ENCODE measurements around the gene CUX1. TPM values are rescaled to one million over a fixed set of nuclear protein-coding genes. Genes with fewer than 3 reads are reported as not detected.
"Not testable (repeated sequence)": the region's sequence is repeated elsewhere in the genome, so short reads cannot be mapped to it uniquely, and the experiment has no call there.

The CUX1 gene
- total RNA-seq, 1 donor, result 41.1 TPM

DNA sequence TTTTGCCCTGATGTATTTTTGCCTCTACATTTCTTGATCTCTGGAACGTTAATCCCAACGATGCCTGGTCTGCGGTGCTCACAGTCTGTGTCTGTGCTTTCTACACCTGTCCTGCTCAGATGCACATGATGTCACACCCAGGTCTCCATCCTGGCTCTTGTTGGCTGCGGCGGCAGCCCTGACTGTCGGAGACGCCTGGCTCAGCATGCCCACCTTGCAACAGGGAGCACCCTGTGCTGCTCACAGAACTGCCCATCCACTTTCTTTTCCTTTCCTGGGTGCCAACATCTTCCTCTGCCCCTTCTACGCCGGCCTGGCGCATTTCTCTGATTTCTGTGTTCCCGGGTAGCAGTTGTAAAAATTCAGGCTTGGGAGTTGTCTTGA lies 106.2 kb downstream of the CUX1 start:
- Histone ChIP-seq H3K4me3 (ENCODE audit: low read length) (no peak overlapping the region), H3K27me3 (ENCODE audit: insufficient read depth, low read length) (no peaks in the 10 kb centered on the region), H3K9me3 (ENCODE audit: low read depth, low read length) (no peaks in the 10 kb centered on the region), H3K4me1 (ENCODE audit: insufficient read depth, low read length) (no peaks in the 10 kb centered on the region)

DNA sequence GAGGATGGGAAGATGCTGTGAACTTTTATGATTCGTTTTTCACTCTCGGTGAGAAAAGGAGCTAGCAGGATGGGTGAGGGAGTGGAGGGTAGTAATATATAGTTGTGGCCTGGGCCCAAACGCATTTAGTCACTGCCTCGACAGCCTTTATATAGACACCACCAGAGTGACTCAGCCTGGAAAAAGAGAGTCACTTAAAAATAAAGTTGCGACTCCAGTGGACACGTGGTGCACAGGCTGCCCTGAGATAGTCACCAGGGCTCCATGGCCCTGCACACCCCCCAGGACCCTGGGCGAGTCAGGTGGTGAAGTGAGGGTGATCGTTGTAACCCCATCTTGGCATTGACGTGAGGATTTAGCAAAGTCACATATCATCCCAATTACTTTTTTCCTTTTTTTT lies 106.7 kb downstream of the CUX1 start:
- H3K9me3 ChIP-seq (ENCODE audit: low read depth, low read length), result no peaks in the 10 kb centered on the region
- H3K27me3 ChIP-seq (ENCODE audit: insufficient read depth, low read length), result no peaks in the 10 kb centered on the region
- no peaks in the 10 kb centered on the region for H3K4me1 ChIP-seq (ENCODE audit: insufficient read depth, low read length)
- no peak overlapping the region for H3K4me3 ChIP-seq (ENCODE audit: low read length)

DNA sequence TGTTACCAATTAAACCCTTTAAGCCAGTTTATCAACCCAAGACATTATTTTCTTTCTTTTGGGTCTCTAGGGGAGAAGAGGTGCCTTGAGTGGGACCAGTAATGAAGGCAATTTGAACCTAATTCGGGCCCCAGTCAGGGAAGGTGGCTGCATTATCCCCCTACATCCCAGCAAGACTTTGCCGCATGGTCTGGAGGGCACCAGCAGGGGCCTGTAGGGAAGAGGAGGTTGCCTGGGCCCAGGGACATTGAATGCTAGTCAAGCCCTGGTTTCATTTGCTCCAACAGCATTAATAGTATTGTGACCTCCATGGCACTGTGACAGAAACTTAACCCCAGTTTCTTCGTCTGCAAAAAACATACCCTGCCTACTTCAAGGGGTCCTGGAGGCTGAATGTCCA lies 108.8 kb downstream of the CUX1 start:
- H3K4me3 ChIP-seq (ENCODE audit: low read length), result no peak overlapping the region

DNA sequence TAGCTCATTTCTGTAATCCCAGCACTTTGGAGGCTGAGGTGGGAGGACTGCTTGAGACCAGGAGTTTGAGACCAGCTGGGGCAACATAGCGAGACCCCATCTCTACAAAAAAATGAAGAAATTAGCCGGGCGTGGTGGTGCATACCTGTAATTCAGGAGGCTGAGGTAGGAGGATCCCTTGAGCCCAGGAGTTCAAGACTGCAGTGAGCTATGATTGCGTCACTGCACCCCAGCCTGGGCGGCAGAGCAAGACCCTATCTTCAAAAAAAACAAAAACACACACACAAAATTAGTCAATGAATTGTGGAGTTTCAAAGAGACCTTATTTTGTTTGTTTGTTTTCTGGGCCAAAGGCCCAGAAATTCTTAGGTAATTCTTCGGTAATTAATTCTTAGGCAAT lies 110.0 kb downstream of the CUX1 start:
- Histone ChIP-seq H3K27me3 (ENCODE audit: insufficient read depth, low read length) (no peaks in the 10 kb centered on the region), H3K4me3 (ENCODE audit: low read length) (no peak overlapping the region), H3K4me1 (ENCODE audit: insufficient read depth, low read length) (no peaks in the 10 kb centered on the region), H3K9me3 (ENCODE audit: low read depth, low read length) (no peaks in the 10 kb centered on the region)

More for the DNA sequence above, 108.8 kb downstream of the CUX1 start:
- no peaks in the 10 kb centered on the region for H3K4me1 ChIP-seq (ENCODE audit: insufficient read depth, low read length)
- H3K27me3 ChIP-seq (ENCODE audit: insufficient read depth, low read length), result no peaks in the 10 kb centered on the region
- H3K9me3 ChIP-seq (ENCODE audit: low read depth, low read length), result no peaks in the 10 kb centered on the region

DNA sequence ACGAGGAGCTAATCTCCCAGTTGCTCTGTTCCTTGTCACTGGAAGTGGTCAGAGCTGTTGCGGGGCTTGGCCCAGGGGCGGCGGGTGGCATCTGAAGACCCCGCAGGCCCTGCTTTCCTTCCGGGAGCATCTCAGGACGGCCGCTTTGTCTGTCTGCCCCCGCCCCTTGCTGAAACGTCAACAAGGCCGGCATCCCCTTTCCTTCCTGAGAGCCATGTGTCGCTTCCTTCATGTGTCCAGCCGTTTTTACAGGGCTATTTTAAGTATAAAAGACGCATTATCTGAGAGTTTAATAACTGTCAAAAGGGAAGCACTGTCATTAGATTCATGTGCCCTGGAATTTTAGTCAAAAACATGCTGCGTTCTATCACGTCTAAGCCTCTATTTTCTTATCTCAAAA lies 110.4 kb downstream of the CUX1 start:
- no peaks in the 10 kb centered on the region for H3K9me3 ChIP-seq (ENCODE audit: low read depth, low read length)
- H3K4me3 ChIP-seq (ENCODE audit: low read length), result no peak overlapping the region
- no peaks in the 10 kb centered on the region for H3K4me1 ChIP-seq (ENCODE audit: insufficient read depth, low read length)
- H3K27me3 ChIP-seq (ENCODE audit: insufficient read depth, low read length), result no peaks in the 10 kb centered on the region

DNA sequence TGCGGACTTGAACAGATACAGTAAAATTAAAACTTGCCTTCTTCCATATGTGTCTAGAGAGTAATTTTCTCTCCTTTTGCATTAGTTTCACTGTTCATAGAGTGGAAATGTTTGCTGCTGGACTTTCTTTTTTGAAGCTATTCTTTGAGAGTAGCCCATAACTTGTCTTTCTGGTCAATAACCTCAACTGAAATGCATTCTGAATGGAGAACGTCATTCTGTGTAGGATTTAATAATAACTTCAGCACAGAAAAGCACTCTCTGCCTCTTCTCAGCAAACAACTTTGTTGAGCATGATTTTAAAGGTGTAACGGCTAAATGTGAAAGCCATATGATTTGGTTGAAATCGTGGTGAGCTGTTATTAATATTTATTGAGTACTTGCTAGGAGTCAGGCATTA lies 111.8 kb downstream of the CUX1 start:
- H3K4me1 ChIP-seq (ENCODE audit: insufficient read depth, low read length), result no peaks in the 10 kb centered on the region
- no peak overlapping the region for H3K4me3 ChIP-seq (ENCODE audit: low read length)
- no peaks in the 10 kb centered on the region for H3K27me3 ChIP-seq (ENCODE audit: insufficient read depth, low read length)
- H3K9me3 ChIP-seq (ENCODE audit: low read depth, low read length), result no peaks in the 10 kb centered on the region

DNA sequence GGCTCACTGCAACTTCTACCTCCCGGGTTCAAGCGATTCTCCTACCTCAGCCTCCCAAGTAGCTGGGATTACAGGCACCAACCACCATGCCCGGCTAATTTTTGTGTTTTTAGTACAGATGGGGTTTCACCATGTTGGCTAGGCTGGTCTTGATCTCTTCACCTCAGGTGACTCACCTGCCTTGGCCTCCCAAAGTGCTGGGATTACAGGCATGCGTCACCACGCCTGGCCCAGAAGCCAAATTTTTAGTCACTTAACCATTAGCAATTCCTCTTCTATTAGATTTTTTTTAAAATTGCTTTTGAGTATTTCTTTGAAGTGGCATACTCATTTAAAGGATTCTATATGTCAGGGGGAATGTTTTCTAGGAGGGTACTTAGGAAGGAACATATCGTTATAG lies 112.5 kb downstream of the CUX1 start:
- not testable (repeated sequence) for H3K4me1 ChIP-seq (ENCODE audit: insufficient read depth, low read length); H3K27me3 ChIP-seq (ENCODE audit: insufficient read depth, low read length); H3K4me3 ChIP-seq (ENCODE audit: low read length); H3K9me3 ChIP-seq (ENCODE audit: low read depth, low read length)

DNA sequence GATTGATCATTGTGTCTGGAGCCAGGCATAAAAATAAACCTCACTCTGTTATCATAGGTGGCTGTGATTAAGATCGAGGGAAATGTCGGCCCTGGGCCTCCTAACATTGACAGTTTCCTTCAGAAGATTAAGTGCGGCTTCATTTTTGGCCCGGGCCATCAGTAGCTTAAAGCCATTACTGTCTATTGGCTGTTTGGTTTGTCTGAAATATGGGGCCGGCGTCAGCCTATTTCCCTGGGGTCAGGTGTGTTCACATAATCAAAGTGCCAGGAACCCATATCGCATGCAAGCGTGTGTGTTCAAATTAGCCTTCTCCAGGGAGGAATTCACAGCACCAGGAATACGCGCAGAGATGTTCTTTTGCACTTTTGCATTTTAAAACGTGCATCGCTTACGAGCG lies 114.7 kb downstream of the CUX1 start:
- no peak overlapping the region for H3K4me3 ChIP-seq (ENCODE audit: low read length)
- no peaks in the 10 kb centered on the region for H3K27me3 ChIP-seq (ENCODE audit: insufficient read depth, low read length)
- H3K9me3 ChIP-seq (ENCODE audit: low read depth, low read length), result no peaks in the 10 kb centered on the region
- no peaks in the 10 kb centered on the region for H3K4me1 ChIP-seq (ENCODE audit: insufficient read depth, low read length)

DNA sequence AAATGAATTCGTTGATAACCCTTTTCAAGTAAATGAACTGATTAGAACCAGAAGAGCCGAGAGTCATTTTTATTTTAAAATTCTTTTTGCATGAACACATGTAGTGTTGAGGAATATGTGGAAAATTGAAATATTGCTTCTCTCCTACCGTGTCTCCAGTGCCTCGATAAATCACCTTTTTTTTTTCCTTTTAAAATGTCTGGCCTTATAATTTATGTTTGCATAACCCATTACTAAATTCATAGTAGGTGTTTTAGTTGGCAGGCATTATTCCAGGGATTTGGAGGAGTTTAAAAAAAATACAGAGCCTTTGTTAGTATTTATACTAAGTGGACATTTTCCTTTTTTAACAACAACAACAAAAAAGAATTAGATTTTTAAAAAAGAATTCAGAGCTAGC lies 115.6 kb downstream of the CUX1 start:
- no peaks in the 10 kb centered on the region for H3K4me1 ChIP-seq (ENCODE audit: insufficient read depth, low read length)
- no peaks in the 10 kb centered on the region for H3K27me3 ChIP-seq (ENCODE audit: insufficient read depth, low read length)
- H3K4me3 ChIP-seq (ENCODE audit: low read length), result no peak overlapping the region
- H3K9me3 ChIP-seq (ENCODE audit: low read depth, low read length), result no peaks in the 10 kb centered on the region

DNA sequence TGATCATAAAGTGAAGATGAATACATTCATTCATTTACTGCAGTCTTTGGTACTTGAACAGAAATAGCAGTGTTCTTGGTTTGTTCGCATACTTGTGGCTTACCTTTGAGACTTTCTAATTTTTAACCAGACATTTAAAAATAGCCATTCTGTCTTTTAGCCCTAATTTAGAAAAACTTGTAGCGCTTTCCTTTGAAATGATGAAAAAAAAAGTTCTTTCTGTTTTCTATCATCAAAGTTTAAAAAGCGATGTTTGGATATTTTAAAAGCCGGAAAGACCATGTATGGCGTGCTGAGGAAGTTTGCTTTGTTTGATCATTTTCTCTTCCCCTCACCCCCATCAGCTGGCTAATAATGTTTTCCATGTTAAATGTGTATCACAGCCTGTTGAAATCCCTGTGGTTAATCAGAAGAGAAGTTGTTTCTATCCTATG lies 116.3 kb downstream of the CUX1 start:
- H3K27me3 ChIP-seq (ENCODE audit: insufficient read depth, low read length), result no peaks in the 10 kb centered on the region
- H3K4me3 ChIP-seq (ENCODE audit: low read length), result no peak overlapping the region
- H3K4me1 ChIP-seq (ENCODE audit: insufficient read depth, low read length), result no peaks in the 10 kb centered on the region
- no peaks in the 10 kb centered on the region for H3K9me3 ChIP-seq (ENCODE audit: low read depth, low read length)

DNA sequence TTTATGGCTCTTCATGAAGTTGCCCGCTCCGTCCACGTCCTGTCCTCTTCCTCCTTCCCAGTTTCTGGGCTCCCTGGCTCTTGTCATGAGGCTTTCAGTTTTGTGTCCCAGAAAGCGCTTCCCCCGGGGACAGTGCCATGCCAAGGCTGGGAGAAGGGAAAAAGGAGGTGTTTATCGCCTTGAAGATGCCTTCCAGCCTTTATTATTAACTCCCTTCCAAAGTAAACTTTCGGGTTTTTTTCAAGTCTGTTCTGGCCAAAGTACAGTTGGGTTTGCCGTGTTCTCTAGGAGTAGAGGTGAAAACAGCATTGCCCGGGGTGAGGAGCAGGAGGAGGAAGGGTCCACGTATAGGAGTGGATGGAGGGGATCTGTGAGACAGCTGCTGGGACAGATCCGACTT lies 117.2 kb downstream of the CUX1 start:
- Histone ChIP-seq H3K9me3 (ENCODE audit: low read depth, low read length) (no peaks in the 10 kb centered on the region), H3K27me3 (ENCODE audit: insufficient read depth, low read length) (no peaks in the 10 kb centered on the region), H3K4me1 (ENCODE audit: insufficient read depth, low read length) (no peaks in the 10 kb centered on the region), H3K4me3 (ENCODE audit: low read length) (no peak overlapping the region)

DNA sequence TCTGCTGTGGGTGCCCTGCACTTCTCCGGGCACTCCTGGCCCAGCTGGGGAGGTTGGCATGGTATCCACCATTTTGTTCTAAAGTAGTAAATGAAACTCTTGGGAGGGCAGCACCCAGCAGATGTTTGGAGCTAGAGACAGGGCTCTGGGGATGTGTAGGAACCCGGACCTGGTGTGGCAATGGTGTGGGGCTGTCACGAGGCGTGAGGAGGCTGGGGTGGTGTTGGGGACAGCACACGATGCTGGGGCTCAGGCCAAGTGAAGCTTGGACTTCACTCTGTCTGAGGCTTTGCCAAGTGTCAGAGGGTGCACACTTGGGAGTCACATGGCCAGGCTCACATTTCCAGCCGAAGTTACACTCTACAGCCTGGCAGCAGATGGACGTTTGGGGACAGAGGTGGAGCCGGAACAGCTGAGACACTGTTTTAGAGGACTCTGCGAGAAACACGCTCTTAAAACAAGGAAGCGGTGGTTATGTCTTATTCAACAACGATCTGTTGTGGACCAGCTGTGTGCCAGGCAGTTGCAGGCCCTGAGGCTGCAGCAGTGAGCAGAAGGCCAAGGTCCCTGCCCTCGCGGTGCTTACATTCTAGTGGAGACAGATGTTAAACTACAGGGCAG lies 118.2 kb downstream of the CUX1 start:
- no peaks in the 10 kb centered on the region for H3K4me1 ChIP-seq (ENCODE audit: insufficient read depth, low read length)
- H3K4me3 ChIP-seq (ENCODE audit: low read length), result no peak overlapping the region
- H3K9me3 ChIP-seq (ENCODE audit: low read depth, low read length), result no peaks in the 10 kb centered on the region
- no peaks in the 10 kb centered on the region for H3K27me3 ChIP-seq (ENCODE audit: insufficient read depth, low read length)

DNA sequence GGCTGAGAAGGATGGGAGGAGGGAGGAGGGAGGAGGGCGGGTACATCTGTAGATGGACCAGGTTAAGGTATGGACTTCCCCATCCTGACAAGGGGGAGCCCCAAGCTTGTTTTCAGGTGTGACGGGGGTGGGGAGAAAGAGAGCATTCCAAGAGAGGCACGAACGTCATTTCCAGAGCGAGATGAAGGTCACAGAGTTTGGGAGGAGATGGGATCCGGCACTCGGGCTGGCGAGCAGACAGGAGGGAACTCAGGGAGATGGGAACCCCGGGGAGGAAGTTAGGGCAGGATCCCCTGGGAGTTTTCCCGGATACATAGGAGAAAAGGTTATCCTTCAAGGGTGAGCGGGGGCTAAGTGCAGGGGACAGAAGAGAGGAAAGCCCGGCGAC lies 118.8 kb downstream of the CUX1 start:
- no peaks in the 10 kb centered on the region for H3K9me3 ChIP-seq (ENCODE audit: low read depth, low read length)
- H3K4me1 ChIP-seq (ENCODE audit: insufficient read depth, low read length), result no peaks in the 10 kb centered on the region
- H3K4me3 ChIP-seq (ENCODE audit: low read length), result no peak overlapping the region
- H3K27me3 ChIP-seq (ENCODE audit: insufficient read depth, low read length), result no peaks in the 10 kb centered on the region

DNA sequence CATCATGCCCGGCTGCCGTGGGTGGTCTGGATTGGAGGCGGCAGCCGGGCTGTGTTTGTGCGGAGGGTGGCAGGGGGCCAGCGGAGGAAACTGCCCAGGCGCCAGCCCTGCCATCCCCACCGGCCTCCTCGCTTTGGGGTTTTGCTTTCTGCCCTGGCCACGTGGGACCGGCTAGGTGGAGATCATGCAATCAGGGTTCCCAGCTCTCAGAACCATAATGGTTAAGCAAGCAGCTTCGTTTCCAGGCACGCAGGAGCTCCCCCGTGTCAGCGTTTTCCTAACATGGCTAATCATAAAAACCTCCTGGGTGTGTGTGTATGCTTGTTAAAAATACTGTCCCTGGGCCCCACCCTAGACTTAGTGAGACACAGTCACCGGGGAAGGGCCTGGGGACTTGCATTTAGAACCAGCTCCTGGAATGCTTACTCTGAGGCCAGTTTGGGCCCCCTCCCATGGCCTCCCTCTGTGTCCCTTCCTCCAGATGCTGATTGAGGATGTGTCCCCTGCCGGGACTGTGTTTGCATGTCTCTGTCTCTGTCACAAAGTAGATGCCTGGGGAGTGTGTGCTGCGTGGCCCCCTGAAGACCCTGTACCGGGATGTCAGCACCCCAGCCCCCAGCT lies 119.3 kb downstream of the CUX1 start:
- no peaks in the 10 kb centered on the region for H3K4me1 ChIP-seq (ENCODE audit: insufficient read depth, low read length)
- H3K4me3 ChIP-seq (ENCODE audit: low read length), result no peak overlapping the region
- H3K9me3 ChIP-seq (ENCODE audit: low read depth, low read length), result no peaks in the 10 kb centered on the region
- H3K27me3 ChIP-seq (ENCODE audit: insufficient read depth, low read length), result no peaks in the 10 kb centered on the region

DNA sequence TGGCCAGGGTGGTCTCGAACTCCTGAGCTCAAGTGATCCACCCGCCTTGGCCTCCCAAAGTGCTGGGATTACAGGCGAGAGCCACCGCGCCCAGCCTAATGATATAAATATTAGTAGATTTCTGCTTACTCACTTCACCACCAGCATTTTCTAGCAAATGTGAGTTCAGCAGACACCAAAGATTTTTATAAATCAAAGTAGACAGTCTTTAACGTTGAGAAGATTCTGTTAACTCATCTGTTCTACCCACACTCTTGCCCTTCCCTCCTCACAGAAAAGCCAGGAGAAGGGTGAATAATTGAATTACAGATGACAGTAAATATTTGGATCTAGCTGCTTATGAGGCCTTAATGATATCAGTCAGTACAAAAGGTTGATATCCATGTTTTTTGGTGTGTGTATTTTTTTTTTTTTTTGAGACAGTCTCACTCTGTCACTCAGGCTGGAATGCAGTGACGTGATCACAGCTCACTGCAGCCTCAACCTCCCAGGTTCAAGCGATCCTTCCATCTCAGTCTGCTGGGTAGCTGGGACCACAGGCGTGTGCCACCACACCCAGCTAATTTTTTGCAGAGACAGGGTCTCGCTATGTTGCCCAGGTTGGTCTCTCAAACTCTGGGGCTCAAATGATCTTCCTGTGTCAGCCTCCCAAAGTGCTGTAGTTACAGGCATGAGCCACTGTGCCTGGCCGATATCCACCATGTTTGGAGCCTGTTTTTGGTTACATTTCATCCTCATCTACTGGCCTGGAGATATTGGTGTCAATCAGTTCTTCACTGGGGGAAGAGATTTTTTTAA lies 120.5 kb downstream of the CUX1 start:
- Histone ChIP-seq H3K4me3 (ENCODE audit: low read length) (no peak overlapping the region), H3K27me3 (ENCODE audit: insufficient read depth, low read length) (no peaks in the 10 kb centered on the region), H3K4me1 (ENCODE audit: insufficient read depth, low read length) (no peaks in the 10 kb centered on the region), H3K9me3 (ENCODE audit: low read depth, low read length) (no peaks in the 10 kb centered on the region)

All from mononuclear cell (primary cell).